HG03571 (cell line): ENCODE results near the gene PRAME.

Experiments used
- ATAC-seq: cut with Tn5 transposase; IDR thresholded peaks from one replicate; pipeline ENCODE4 v1.9.1; 2021; ENCODE audit not compliant: unreplicated experiment

PRAME gene

DNA sequence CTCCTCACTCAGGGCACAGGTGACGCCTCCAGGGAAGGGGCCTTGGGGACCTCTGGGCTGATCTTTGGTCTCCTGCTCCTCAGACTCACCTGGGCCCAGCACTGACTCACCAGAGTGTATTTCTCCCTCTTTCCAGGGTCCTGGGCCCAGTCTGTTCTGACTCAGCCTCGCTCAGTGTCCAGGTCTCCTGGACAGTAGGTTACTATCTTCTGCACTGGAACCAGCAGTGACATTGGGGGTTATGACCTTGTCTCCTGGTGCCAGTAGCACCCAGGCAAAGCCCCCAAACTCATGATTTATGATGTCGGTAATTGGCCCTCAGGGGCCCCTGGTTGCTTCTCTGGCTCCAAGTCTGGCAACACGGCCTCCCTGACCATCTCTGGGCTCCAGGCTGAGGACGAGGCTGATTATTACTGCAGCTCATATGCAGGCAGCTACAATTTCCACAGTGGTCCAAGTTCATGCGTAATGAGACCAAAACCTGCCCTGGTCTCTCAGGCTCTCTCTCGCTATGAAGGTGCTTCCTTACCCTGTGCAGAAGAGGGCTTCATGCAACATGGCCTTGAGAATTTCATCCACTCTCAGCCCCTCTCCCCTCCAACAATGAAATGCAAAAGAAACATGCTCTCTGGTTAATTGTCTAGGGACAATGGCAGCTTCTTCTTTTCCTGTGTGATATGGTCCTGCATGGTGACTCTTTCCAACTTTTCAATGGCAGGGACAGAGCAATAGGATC, 21.0 kb upstream of the PRAME start:
- ATAC-seq: no peak

DNA sequence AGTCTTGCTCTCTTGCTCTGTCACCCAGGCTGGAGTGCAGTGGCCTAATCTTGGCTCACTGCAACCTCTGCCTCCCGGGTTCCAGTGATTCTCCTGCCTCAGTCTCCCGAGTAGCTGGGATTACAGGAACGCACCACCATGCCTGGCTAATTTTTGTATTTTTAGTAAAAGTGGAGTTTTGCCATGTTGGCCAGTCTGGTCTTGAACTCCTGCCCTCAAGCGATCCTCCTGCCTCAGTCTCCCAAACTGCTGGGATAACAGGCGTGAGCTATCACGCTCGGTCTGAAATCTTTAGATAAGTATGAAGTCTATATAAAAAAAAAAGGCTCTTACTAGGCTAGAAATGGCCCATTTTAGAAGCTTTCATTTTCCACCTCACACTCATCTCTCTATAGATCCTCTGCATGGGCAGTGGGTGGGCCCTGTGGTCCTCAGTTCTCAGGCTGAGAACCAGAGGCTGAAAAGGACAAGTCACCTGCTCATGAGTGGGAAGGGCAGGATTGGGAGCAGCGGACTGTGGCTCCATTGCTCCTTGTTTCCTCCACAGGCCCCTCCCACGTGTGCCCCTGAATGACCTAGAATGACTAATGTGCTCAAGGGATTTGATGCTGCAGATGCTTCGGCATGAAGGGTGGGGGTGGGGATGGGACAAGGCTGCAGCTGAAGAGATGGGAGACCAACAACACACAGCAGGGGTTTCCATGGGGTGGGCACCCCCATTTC, 19.8 kb upstream of the PRAME start:
- no peak for ATAC-seq

DNA sequence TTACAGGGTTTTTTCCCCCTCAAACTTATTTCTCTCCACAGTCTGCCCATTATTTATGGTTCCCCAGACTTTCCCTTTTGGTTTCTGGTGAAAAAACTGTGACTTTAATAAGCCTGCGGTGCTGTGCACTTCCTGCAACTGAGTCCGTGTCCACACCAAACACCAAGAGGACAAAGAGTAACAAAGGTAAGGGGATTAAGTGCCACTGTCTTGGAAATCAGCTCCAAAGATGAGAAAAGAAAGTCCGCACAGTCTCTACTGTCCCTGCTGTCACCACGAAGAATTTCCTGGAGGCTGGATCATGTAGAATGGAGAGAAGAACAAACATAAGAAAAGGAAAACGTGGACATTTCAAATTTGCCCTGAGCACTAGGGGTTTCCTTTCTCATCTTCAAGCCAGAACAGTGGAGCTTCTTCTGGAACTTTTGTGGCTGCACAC, 17.9 kb upstream of the PRAME start:
- ATAC-seq: no peak

GRCh38 chr22:22576244-22576988, 17.4 kb upstream of the PRAME start:
- ATAC-seq: no peak

DNA sequence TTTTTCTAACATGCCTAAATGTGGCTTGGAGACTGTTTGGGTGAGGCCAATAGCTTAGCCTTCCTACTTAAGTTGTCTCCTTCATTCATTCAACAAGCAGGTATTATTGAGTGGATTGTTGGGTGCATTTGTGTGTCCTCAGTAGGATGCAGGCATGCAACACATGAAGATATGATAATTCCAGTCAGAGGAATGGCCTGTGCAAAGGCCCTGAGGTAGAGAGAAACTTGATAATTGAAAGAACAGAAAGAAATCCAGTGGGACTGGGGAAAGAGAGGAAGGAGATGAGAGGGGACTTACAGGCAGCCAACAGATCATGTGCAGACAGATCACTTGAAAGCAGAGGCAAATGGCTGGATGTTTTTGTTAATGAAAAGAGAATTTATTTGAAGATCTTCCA, 15.3 kb upstream of the PRAME start:
- ATAC-seq: no peak

GRCh38 chr22:22573047-22573889, 14.2 kb upstream of the PRAME start:
- no peak for ATAC-seq

DNA sequence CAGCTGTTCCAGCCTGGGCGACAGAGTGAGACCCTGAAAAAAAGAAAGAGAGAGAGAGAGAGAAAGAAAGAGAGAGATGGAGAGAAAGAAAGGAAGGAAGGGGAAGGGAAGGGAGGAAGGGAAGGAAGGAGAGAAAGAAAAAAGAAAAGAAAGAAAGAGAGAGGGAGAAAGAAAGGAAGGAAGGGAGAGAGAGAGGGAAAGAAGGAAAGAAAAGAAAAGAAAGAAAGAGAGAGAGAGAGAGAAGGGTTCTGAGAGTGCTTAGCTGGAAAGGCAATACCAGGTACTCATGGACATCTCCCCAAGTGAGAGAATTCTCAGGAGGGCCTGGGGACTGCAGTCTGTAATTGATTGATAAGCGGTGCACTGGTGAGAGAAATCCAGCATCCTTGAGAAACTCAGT, 12.8 kb upstream of the PRAME start:
- no peak for ATAC-seq

DNA sequence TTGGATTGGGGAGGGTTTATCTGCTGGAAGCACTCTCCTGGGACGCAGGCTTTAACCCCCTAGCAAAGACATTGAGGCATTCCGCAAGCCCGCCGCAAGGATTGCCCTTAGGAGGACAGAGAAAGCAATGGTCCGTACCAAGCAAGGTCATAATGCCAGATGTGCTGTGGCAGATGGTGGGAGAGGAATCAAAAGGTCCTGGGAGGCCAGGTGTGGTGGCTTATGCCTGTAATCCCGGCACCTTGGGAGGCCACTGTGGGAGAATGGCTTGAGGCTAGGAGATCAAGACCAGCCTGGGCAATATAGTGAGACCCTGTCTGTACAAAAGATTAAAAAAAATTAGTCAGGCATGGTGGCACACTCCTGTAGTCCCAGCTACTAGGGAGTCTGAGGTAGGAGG, 12.4 kb upstream of the PRAME start:
- no peak for ATAC-seq

DNA sequence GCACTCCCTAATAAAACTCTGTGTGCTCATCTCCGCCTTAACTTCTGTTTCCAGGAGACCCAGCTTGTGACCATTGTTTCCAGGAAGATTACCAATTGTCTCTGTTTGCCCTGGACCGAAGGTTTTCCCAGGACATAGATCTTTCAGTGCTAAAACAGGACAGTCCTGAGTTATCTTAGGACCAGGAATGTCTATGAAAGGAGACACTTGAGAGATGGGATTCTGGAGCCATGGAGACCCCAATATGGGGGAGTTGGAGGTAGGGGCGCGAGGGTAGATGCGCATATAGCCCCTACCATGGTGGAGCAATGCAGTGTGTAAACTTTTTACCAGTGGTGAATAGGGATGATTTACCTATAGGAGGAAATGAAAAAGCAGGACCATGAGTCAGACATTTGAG, 10.2 kb upstream of the PRAME start:
- ATAC-seq: no peak

- ATAC-seq: no peak
Observed at GRCh38 chr22:22565981-22566380, 6.9 kb upstream of the PRAME start.

DNA sequence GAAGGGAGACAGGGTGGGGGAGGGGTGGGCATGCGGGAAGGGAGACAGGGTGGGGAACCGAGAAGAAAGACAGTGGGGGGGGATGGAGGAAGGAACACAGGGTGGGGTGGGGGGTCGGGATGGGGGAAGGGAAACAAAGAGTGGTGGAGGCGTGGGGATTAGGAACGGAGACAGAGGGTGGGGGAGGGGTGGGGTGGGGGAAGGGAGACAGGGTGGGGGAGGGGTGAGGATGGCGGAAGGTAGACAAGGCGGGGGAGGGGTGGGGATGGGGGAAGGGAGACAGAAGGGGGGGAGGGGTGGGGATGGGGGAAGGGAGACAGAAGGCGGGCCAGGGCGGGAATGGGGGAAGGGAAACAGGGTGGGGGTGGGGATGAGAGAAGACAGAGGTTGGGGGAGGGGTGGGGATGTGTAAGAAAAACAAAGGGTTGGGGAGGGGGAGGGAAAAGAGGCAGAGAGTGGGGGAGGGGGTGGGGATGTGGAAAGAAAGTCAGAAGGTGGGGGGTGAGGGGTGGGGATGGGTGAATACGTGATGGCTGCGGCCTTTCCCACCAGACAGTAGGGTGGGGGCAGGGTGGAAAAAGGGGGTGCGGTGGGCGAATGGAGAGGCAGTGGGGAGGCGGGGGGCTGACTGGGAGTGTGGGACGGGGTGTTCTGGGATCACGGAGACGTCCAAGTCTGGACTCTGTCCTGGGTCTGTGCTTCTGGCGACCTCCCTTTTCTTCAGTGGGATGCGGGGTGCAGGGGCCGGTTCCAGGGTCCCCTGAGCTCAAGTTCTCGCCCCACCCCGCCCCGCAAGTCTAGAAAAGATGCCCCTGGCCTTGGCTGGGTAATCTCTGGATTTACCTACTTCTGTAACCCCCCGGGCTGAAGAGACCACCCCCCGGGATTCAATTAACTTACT, 744 bp downstream of the PRAME start:
- ATAC-seq: no peak

DNA sequence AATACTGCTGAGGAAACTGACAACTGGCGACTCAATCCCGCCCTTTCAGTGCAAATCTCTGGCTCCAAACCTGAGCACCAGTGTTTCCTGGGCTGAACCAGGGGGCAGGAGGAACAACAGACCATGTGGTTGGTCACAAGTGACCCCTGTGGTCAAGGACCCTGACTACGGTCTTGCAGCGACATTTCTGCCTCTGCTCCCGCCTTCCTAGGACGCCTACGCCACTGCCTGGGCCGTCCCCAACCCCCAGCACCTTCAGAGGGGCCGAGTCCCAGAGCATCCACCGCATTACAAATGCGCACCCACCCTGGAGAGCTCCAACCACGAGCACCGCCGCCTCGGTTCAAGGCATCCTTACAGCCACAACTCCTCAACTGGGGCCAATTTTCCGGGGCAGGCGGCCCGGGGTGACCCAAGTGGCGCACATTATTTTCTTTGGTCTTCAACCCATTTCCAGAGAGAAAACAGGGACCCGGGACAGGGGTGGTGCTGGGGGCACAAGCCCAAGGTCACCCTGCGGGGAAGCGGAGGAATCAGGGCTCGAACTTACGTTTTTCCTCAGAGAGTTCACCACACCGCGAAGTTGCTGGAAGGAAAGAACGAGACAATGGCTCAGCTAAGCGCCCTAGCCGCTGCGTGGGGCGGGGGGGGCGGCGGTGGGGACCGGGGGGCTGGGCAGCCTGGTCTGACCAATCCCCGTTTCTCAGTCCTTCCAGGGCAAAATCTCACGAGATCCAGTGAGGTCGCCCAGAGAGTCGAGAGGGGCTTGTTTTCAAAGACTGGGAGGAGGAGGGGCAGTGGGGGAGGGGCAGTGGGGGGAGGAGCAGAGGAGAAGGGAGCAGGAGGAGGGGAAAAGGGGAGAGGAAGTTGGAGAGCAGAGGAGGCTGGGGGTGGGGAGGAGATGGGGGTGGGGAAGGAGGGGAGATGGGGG, 1.8 kb downstream of the PRAME start:
- ATAC-seq: no peak

GRCh38 chr22:22556578-22556977, 2.5 kb downstream of the PRAME start:
- ATAC-seq: no peak

- ATAC-seq: no peak
Observed at GRCh38 chr22:22555596-22555995, 3.5 kb downstream of the PRAME start.

DNA sequence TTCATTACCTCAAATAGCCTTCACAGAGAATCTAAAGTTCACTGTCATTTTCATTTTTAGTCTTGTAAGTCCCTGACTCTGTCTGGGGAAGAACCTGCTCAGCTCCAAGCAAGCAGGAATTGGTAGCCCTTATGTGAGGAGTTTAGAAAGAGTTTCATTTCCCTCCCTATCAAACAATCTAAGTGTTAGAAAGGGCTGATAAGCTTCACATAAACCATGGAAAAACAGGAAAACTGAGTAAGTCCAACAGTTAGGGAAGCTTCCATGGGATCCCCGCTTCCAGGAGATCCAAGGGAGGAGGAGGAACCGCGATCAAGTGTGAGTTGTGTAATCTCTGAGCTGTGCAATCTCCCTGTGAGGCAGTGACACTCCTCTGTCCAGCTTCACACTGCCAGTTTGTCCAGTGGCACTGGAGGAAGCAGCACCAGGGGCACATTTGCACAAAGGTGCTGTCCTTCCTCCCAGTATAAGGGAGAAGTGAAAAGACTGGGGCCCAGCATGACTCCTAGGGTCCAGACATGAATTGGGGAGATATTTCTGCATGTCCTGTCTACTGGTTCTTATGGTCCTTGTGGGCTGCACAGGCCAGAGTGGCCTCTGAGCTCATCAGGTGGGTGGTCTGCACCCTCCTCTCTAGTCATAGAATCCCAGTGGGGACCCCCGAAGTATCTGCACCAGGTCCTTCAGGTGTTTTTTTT, 4.3 kb downstream of the PRAME start:
- no peak for ATAC-seq

DNA sequence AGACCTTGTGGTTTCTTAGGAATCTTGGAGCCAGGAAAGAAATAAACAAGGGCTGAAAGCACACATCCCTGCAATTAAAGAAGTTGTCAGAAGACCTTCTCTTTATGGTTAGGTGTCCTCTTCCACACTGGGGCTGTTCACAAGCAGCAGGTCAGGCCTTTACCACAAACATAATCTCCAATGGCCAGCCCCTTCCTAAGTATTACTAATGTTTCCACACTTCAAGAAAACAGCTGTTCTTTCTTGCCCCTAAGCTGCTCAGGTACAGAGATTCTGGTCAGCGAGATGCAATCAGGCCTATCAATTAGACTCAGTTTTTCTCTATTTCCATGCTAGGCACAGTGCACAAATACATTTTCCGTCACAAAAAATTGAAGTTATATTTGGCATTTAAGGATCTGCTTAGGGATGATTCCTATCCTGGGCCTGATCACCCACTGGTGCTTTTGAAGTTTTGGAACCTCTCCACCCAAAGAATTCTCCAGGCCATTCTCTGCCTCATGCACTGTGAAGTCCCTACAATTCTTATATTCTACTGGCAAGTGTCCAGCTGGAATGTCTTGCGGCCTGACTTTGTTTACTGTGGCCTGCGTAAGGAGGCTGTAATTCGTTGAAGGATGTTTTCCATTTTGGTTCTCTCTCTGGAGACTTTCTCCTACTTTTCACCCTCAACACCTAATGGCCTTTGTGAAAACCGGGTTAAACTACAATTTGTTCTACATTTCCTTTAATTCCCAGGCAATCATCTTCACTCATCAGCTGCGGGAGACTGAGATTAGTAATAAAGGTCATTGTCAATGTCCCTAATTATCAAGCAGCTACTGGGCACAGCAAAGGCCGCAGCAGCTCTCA, 5.1 kb downstream of the PRAME start:
- ATAC-seq: no peak

GRCh38 chr22:22553141-22553540, 5.9 kb downstream of the PRAME start:
- no peak for ATAC-seq
